ENCODE data around the gene CAV2. TPM values are rescaled to one million over a fixed set of nuclear protein-coding genes. Genes with fewer than 3 reads are reported as not detected.
A peak's percentile ranks its signal among the peaks of the same experiment; 100 is the strongest.
"Not testable (repeated sequence)": the region's sequence is repeated elsewhere in the genome, so short reads cannot be mapped to it uniquely, and the experiment has no call there.

The CAV2 gene
- total RNA-seq, result 100 to 1,000 TPM in 1 of 2 donors, 10 to 100 TPM in 1; 81.9 to 102 TPM
- long read RNA-seq, donor 1, transcript CAV2-201 (3 exons, 3,301 nt), result major isoform, 79 of 94 reads
- long read RNA-seq, donor 1, transcript CAV2-214 (2 exons, 787 nt), result minor isoform, 6 of 94 reads
- long read RNA-seq, donor 1, partial matches to known transcripts, result 0 of 94 reads
- long read RNA-seq, donor 1, other reads (novel, unspliced or antisense), result 6 of 94 reads
- long read RNA-seq, donor 2, transcript CAV2-202 (2 exons, 776 nt), result minor isoform, 9 of 364 reads
- long read RNA-seq, donor 2, transcript CAV2-214 (2 exons, 787 nt), result minor isoform, 8 of 364 reads
- long read RNA-seq, donor 2, transcript CAV2-201 (3 exons, 3,301 nt), result major isoform, 329 of 364 reads
- long read RNA-seq, donor 2, partial matches to known transcripts, result 0 of 364 reads
- long read RNA-seq, donor 2, other reads (novel, unspliced or antisense), result 14 of 364 reads

DNA sequence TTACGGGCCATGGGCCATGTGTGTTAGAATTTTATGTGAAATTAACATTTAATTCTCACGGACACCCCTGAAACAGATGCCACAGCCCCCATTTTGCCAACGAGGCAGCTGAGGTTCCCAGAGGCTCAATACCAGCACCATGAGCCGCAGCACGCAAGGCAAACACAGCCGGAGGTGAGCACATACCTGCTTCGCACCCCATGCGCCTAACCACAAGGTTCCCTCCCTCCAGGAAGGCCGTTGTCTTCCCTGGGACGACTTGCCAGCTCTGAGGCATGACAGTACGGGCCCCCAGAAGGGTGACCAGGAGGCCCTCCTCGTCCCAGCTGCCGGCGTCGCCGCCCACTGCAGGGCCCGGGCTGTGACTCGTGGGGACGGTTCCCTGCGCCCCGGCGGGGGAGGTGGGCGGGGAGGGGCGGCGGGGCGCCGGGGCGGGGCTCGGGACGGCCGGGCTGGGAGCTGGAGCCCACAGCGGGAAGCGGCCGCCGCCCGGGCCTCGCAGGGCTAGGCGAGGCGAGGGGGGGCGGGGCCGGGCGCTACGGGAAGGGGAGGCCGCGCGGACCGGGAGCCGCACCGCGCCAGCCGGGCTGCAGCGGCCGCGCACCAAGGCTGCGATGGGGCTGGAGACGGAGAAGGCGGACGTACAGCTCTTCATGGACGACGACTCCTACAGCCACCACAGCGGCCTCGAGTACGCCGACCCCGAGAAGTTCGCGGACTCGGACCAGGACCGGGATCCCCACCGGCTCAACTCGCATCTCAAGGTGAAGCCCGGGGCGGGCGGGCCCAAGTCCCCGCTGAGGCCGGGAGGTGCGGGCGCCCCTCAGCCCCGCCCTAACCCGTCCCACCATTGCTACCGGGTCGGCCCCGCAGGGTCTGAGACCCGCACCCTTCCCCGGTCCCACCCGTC, at the start of gene CAV2:
Gene CAV2, plus strand, starts transcription at position 571 of the 910 bp plus-strand sequence. Its CDS starts 44 bp downstream, at position 615.
- peak; percentile 90 for DNase-seq (ENCODE audit: low spot score)
- intact Hi-C loops (cut with DNase I), result loop anchor here (2.0 to 10.0 kb wide), 2 partner anchors 25 to 55 kb away; partner anchors contain the start of gene CAV1 (in 1 of the 2)

DNA sequence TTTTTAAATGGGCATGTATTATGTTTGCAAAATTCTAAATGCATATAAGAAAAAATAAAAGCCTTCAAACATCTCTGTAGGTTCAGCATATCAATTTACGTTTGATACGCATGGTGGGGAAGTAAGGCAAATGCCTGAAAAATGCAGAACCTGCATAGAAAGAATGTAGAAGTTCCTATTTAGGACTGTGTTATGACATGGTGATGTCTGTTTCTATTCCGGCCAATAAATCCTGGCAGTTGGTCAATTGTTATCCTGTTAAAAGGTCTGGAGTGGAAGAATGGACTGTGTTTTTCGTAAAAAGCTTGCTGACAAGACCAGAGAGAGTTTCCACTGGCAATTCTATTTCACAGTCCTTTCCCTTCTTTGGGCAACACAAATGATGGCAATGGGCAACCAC, 49.6 kb upstream of the CAV2 start:
- intact Hi-C loops (cut with DNase I), result loop anchor here in 1 of 2 donors (10.0 kb wide), 1 partner anchor 45 kb away; the partner anchor contains the start of gene CAV2
- no peak for DNase-seq (ENCODE audit: low spot score)

GRCh38 chr7:116451957-116452729, 47.4 kb upstream of the CAV2 start:
- intact Hi-C loops (cut with DNase I), result no loop called here

DNA sequence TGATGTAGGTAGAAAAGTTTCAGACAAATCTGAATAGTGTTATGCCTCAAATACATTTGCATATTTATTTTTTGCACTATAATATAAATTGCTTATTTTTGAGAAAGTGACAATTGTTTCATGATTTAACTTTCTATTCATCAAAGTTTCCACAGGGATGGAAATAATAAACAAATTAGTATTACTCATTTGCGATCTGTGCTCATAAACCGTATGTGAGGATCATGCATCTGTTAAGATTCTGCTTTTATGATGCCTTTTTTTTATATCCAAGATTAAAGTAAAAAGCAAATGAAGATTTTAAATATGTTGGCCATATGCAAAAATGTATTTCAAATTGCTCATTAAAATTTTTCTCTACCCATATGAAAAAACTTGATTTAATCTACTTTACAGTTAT, 45.2 kb upstream of the CAV2 start:
- intact Hi-C loops (cut with DNase I), result no loop called here
- no peak for DNase-seq (ENCODE audit: low spot score)

More at GRCh38 chr7:116451957-116452729, 47.4 kb upstream of the CAV2 start:
- DNase-seq (ENCODE audit: low spot score), result no peak

DNA sequence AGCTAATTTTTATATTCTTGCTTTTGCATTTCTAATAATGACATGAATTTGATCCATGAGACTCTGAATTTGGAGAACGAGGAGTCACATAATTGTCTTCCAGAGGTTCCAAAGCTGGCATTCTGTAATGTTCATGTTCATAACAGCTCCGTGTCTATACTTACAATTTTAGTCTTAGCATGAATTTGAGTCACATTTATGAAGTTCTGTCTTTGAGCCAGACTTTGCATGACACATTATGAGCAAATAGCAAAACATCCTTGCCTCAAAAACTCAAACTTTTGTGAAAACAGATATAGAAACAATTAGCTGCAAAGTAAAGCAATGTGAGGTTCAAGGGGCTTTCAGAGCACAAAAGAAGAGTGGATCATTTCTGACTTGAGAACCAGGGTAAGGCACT, 44.5 kb upstream of the CAV2 start:
- no peak for DNase-seq (ENCODE audit: low spot score)
- intact Hi-C loops (cut with DNase I), result no loop called here

DNA sequence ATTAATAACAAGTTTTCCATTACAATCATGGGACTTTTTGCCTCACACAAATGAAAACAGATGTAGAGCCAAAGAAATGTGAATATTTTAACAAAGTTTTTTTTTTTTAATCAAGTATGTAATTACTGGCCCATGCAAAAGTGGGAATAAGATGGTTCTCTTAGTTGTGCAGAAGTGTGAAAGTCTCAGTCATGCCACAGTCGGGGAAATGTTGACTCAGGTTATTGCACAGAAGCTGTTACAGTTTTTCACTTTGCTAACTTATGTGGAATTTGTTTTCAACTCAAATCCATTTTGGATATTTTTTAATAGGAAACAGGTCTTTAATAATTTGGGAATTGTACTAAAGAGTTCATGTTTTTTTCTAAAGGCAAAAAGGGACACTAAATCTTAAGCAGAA, 44.0 kb upstream of the CAV2 start:
- intact Hi-C loops (cut with DNase I), result no loop called here
- DNase-seq (ENCODE audit: low spot score), result no peak

GRCh38 chr7:116461500-116461899, 38.0 kb upstream of the CAV2 start:
- intact Hi-C loops (cut with DNase I), result no loop called here
- no peak for DNase-seq (ENCODE audit: low spot score)

DNA sequence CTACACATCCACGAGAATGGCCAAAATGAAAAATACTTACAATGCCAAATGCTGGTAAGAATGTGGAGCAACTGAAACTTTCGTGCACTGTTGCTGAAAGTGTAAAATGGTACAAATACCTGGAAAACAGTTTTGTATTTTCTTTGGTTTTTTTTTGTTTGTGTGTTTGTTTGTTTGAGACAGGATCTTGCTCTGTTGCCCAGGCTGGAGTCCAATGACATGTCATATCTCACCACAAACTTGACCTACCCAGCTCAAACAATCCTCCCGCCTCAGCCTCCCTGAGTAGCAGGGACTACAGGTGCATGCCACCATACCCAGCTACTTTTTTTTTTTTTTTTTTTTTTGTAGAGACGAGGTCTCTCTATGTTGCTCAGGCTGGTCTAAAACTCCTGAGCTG, 35.6 kb upstream of the CAV2 start:
- DNase-seq (ENCODE audit: low spot score), result no peak
- intact Hi-C loops (cut with DNase I), result no loop called here

DNA sequence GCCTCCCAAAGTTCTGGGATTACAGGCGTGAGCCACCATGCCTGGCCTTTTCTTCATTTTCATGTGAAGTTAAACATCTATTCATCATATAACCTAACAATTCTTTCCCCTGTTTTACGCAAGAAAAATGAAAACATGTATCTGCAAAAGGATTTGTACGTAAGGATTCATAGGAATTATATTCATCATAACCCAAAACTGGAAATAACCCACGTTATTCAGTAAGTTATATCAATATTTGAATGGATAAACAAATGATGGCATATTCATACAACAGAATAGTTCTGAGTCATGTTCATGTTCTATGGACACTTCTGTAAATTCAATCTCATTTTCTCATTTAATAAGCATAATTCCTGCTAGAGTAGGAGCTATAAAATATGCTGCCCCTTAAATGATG, 35.2 kb upstream of the CAV2 start:
- intact Hi-C loops (cut with DNase I), result no loop called here

DNA sequence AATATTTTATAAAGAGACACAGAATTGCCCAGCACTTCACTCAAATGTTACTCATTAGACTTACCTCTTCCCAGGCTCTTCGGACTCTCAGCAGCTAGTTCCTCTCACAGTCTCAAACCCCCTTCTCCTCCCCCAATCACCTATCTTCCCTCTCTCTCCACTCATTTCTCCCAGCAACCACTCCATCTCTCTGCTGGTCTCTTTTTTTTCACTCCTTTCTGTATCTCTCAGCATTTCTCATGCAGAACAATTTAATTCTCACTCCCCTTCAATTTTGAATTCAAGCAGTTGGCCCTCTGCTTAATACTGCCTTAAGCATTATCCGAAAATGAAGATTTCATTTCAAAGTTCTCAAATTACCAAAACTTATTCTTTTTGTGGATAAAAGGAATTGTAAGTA, 34.4 kb upstream of the CAV2 start:
- intact Hi-C loops (cut with DNase I), result no loop called here
- DNase-seq (ENCODE audit: low spot score), result no peak

More for the DNA sequence above, 35.2 kb upstream of the CAV2 start:
- DNase-seq (ENCODE audit: low spot score), result no peak

GRCh38 chr7:116468534-116468933, 31.0 kb upstream of the CAV2 start:
- DNase-seq (ENCODE audit: low spot score), result no peak
- intact Hi-C loops (cut with DNase I), result no loop called here

DNA sequence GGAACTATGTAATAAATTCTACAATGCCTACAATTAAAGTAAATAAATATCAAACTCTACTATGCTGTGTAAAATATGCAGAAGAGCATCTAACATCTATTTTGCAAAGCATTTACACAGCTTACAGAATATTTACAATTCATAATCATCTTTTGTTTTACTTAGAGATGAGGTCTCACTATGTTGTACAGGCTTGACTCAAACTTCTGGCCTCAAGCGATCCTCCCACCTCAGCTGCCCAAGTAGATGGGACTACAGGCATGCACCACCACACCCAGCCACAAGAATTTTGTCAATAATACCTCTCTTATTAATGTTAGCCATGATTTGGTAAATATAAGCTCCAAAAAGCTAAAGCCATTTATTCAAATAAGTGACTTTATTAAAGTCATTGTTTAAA, 21.9 kb upstream of the CAV2 start:
- no peak for DNase-seq (ENCODE audit: low spot score)
- intact Hi-C loops (cut with DNase I), result no loop called here

DNA sequence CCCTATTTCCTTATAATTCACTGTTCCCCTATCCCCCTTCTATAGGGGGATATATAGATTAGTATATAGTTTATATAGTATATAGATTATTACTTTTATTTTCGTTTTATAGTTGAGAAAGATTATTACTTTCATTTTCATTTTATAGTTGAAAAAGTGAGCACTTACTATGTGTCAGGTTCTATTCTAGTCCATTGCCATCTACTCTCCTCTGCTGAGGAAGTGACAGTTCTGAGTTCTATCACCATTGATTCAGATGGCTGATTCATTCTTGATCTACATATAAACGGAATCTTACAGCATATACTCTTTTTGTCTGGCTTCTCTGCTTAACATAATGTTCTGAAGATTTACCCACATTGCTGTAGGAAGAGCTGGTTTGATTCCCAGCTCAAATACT, 20.7 kb upstream of the CAV2 start:
- no peak for DNase-seq (ENCODE audit: low spot score)
- intact Hi-C loops (cut with DNase I), result no loop called here

GRCh38 chr7:116483271-116483942, 16.1 kb upstream of the CAV2 start:
- intact Hi-C loops (cut with DNase I), result no loop called here
- no peak for DNase-seq (ENCODE audit: low spot score)

DNA sequence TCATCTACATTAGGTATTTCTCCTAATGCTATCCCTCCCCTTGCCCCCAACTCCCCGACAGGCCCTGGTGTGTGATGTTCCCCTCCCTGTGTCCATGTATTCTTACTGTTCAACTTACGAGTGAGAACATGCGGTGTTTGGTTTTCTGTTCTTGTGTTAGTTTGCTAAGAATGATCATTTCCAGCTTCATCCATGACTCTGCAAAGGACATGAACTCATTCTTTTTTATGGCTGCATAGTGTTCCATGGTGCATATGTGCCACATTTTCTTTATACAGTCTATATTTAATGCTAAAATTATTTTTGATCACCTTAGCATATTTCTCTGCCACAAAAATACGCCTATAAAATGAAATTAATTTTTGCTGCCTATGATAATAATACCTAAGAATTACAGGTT, 15.1 kb upstream of the CAV2 start:
- intact Hi-C loops (cut with DNase I), result not testable (repeated sequence)

DNA sequence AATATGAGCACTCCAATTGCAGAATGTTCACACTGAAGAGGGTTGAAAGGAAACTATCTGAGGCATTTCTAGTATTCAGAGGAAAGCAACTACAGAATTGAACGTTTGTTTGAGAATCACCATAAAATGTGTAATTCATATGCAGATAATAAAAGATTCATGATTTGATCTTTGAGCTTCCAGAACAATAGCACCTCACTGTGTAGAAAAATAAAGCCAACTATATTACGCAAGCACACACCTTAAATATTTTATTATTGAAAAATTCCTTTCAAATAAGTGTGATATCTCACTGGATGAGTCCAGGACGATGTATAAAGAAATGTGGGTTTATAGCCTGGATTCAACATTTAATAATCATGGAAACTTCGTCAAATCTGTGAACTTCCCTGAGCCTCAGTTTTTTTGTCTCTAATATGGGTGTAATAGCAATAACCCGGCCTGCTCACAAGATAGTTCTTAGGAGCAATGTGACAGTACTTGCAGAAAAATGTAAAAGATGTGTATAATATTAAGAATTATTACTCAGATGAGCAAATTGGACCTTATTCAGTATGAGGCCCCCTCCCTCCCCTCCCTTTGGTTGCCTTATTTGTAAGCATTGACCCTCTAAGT, 11.5 kb upstream of the CAV2 start:
- no peak for DNase-seq (ENCODE audit: low spot score)
- intact Hi-C loops (cut with DNase I), result no loop called here

More for the DNA sequence above, 15.1 kb upstream of the CAV2 start:
- not testable (repeated sequence) for DNase-seq (ENCODE audit: low spot score)

DNA sequence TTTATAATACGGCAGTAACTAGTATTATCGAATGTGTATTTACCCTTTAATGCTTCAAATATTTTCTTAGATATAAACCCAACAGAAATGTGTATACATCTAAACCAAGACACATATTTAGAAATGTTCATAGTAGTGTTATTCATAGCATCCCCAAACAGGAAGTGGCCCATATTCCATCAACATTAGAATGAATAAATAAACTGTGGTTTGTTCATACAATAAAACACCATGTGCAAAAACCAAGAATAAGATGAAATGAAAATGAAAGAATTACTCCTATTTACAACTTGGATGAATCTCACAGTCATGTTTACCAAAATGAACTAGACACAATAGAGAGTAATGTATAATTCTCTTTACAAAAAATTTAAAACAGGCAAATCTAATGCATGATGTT, 9.2 kb upstream of the CAV2 start:
- intact Hi-C loops (cut with DNase I), result loop anchor here in 1 of 2 donors (10.0 kb wide), 1 partner anchor 46 kb away; no protein-coding TSS in a partner anchor
- no peak for DNase-seq (ENCODE audit: low spot score)
